Measurements from ENCODE around the gene BACE2. TPM values are rescaled to one million over a fixed set of nuclear protein-coding genes. Genes with fewer than 3 reads are reported as not detected.
"Not testable (repeated sequence)": the region's sequence is repeated elsewhere in the genome, so short reads cannot be mapped to it uniquely, and the experiment has no call there.

The BACE2 gene
- total RNA-seq, 1 donor from 2014 or later = 16.8 TPM

DNA sequence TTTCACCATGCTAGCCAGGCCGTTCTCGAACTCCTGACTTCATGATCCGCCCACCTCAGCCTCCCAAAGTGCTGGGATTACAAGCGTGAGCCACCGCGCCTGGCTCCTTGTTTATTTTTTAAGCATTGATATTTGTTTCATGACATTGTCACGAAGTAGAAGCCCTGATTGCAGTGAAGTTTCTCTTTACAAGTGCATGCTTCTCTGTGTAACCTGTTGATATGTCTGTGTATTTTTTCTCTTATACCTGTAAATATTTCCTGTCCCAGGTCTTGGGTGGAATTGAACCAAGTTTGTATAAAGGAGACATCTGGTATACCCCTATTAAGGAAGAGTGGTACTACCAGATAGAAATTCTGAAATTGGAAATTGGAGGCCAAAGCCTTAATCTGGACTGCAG lies 75.1 kb downstream of the BACE2 start:
- no peaks in the 10 kb centered on the region for H4K20me1 ChIP-seq (ENCODE audit: insufficient read depth, low read length)
- no peak overlapping the region for H3K4me2 ChIP-seq (ENCODE audit: low read length)
- H3K36me3 Mint-ChIP-seq (ENCODE audit: low read depth, unreplicated experiment) = peaks cover 21% of the 10 kb centered on the region
- H3K4me1 ChIP-seq (ENCODE audit: insufficient read depth, low read length) = peaks cover 7% of the 10 kb centered on the region
- peaks cover under 1% of the 10 kb centered on the region for H3K9me3 Mint-ChIP-seq (ENCODE audit: unreplicated experiment)
- no peak overlapping the region for H3K4me3 ChIP-seq (ENCODE audit: insufficient read depth, low read depth, low read length)
- no peaks in the 10 kb centered on the region for H3K27me3 ChIP-seq (ENCODE audit: insufficient read depth, low read length)
- H3K9ac ChIP-seq (ENCODE audit: low read length) = no peak overlapping the region
- H3K79me2 ChIP-seq (ENCODE audit: insufficient read depth, low read length) = no peaks in the 10 kb centered on the region
- H3K9me3 ChIP-seq (ENCODE audit: insufficient read depth, low read depth, low read length) = peaks cover 5% of the 10 kb centered on the region
- H3K27me3 Mint-ChIP-seq (ENCODE audit: low read depth, unreplicated experiment) = no peaks in the 10 kb centered on the region
- FAIRE-seq (no peak), DNase-seq (ENCODE audit: low read depth) (no peak)
- peaks cover 6% of the 10 kb centered on the region for H3K36me3 ChIP-seq (ENCODE audit: insufficient read depth, low read length)
- TF ChIP-seq, protein P1, sequence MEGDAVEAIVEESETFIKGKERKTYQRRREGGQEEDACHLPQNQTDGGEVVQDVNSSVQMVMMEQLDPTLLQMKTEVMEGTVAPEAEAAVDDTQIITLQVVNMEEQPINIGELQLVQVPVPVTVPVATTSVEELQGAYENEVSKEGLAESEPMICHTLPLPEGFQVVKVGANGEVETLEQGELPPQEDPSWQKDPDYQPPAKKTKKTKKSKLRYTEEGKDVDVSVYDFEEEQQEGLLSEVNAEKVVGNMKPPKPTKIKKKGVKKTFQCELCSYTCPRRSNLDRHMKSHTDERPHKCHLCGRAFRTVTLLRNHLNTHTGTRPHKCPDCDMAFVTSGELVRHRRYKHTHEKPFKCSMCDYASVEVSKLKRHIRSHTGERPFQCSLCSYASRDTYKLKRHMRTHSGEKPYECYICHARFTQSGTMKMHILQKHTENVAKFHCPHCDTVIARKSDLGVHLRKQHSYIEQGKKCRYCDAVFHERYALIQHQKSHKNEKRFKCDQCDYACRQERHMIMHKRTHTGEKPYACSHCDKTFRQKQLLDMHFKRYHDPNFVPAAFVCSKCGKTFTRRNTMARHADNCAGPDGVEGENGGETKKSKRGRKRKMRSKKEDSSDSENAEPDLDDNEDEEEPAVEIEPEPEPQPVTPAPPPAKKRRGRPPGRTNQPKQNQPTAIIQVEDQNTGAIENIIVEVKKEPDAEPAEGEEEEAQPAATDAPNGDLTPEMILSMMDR (IDR thresholded peaks at IDR 0.05; ENCODE audit: insufficient read depth, low read depth, low read length) = no peak
- no peak for TF ChIP-seq EZH2 (IDR thresholded peaks at IDR 0.05; ENCODE audit: insufficient read depth, low read length)
- H2AFZ ChIP-seq (ENCODE audit: low read depth, low read length) = no peak overlapping the region
- no peak overlapping the region for H3K27ac ChIP-seq (ENCODE audit: low read depth, low read length)
- H3K4me1 Mint-ChIP-seq (ENCODE audit: low read depth, unreplicated experiment) = no peaks in the 10 kb centered on the region
- no peak overlapping the region for H3K4me3 Mint-ChIP-seq (ENCODE audit: unreplicated experiment)
- no peak overlapping the region for H3K27ac Mint-ChIP-seq (ENCODE audit: unreplicated experiment)

DNA sequence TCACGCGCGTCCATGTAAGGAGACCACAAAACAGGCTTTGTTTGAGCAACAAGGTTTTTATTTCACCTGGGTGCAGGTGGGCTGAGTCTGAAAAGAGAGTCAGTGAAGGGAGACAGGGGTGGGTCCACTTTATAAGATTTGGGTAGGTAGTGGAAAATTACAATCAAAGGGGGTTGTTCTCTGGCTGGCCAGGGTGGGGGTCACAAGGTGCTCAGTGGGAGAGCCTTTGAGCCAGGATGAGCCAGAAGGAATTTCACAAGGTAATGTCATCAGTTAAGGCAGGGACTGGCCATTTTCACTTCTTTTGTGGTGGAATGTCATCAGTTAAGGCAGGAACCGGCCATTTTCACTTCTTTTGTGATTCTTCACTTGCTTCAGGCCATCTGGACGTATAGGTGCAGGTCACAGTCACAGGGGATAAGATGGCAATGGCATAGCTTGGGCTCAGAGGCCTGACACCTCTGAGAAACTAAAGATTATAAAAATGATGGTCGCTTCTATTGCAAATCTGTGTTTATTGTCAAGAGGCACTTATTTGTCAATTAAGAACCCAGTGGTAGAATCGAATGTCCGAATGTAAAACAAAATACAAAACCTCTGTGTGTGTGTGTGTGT lies 76.4 kb downstream of the BACE2 start:
- H3K9me3 ChIP-seq (ENCODE audit: insufficient read depth, low read depth, low read length); H3K4me3 ChIP-seq (ENCODE audit: insufficient read depth, low read depth, low read length); H3K4me3 Mint-ChIP-seq (ENCODE audit: unreplicated experiment); H3K9me3 Mint-ChIP-seq (ENCODE audit: unreplicated experiment); H3K4me1 Mint-ChIP-seq (ENCODE audit: low read depth, unreplicated experiment); DNase-seq (ENCODE audit: low read depth); H3K27ac Mint-ChIP-seq (ENCODE audit: unreplicated experiment); H3K27ac ChIP-seq (ENCODE audit: low read depth, low read length); H3K27me3 ChIP-seq (ENCODE audit: insufficient read depth, low read length); H4K20me1 ChIP-seq (ENCODE audit: insufficient read depth, low read length); H2AFZ ChIP-seq (ENCODE audit: low read depth, low read length); H3K27me3 Mint-ChIP-seq (ENCODE audit: low read depth, unreplicated experiment); H3K36me3 ChIP-seq (ENCODE audit: insufficient read depth, low read length); H3K9ac ChIP-seq (ENCODE audit: low read length); H3K79me2 ChIP-seq (ENCODE audit: insufficient read depth, low read length); FAIRE-seq; H3K4me2 ChIP-seq (ENCODE audit: low read length): not testable (repeated sequence)
- peaks cover 30% of the 10 kb centered on the region for H3K36me3 Mint-ChIP-seq (ENCODE audit: low read depth, unreplicated experiment)
- peaks cover 10% of the 10 kb centered on the region for H3K4me1 ChIP-seq (ENCODE audit: insufficient read depth, low read length)

DNA sequence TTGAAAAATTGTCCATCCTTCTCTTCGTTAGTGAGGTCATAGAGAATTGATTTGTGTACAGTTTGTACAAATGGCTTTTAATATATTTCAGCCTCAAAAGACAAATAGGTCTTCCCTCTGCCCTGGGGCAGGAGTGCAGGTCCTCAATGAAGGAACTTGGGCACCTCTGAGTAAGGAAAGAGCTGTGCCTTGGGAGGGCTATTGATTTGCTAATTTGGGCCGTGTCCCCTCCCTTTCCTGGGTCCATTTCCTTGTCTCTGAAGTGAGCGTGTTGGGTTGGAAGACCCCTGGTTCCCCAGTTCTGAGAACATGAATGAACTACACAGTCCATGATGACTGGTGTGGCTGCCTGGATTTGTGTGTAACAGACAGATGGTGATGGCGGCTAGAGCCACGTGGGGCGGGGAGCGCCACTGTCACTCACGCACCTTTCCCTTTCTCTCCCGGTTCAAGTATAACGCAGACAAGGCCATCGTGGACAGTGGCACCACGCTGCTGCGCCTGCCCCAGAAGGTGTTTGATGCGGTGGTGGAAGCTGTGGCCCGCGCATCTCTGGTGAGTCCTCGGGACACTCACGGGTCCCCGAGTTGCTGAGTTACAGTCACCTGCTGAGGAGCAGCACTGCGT lies 77.7 kb downstream of the BACE2 start:
- no peak for TF ChIP-seq EZH2 (IDR thresholded peaks at IDR 0.05; ENCODE audit: insufficient read depth, low read length)
- TF ChIP-seq, protein P1 (IDR thresholded peaks at IDR 0.05; ENCODE audit: insufficient read depth, low read depth, low read length) = no peak
- H3K27me3 ChIP-seq (ENCODE audit: insufficient read depth, low read length) = no peaks in the 10 kb centered on the region
- H3K36me3 ChIP-seq (ENCODE audit: insufficient read depth, low read length) = peaks cover 6% of the 10 kb centered on the region
- no peak overlapping the region for H3K4me3 ChIP-seq (ENCODE audit: insufficient read depth, low read depth, low read length)
- H2AFZ ChIP-seq (ENCODE audit: low read depth, low read length) = no peak overlapping the region
- no peaks in the 10 kb centered on the region for H3K79me2 ChIP-seq (ENCODE audit: insufficient read depth, low read length)
- H3K9me3 ChIP-seq (ENCODE audit: insufficient read depth, low read depth, low read length) = peaks cover 5% of the 10 kb centered on the region
- Mint-ChIP-seq H3K4me1 (ENCODE audit: low read depth, unreplicated experiment) (no peaks in the 10 kb centered on the region), H3K27me3 (ENCODE audit: low read depth, unreplicated experiment) (peaks cover 2% of the 10 kb centered on the region), H3K4me3 (ENCODE audit: unreplicated experiment) (no peak overlapping the region), H3K36me3 (ENCODE audit: low read depth, unreplicated experiment) (peaks cover 33% of the 10 kb centered on the region), H3K27ac (ENCODE audit: unreplicated experiment) (no peak overlapping the region), H3K9me3 (ENCODE audit: unreplicated experiment) (peaks cover 7% of the 10 kb centered on the region)
- no peaks in the 10 kb centered on the region for H4K20me1 ChIP-seq (ENCODE audit: insufficient read depth, low read length)
- no peak overlapping the region for H3K4me2 ChIP-seq (ENCODE audit: low read length)
- FAIRE-seq (no peak), DNase-seq (ENCODE audit: low read depth) (no peak)
- H3K4me1 ChIP-seq (ENCODE audit: insufficient read depth, low read length) = peaks cover 21% of the 10 kb centered on the region
- no peak overlapping the region for H3K27ac ChIP-seq (ENCODE audit: low read depth, low read length)
- H3K9ac ChIP-seq (ENCODE audit: low read length) = no peak overlapping the region
